ENCODE results near the gene SPEG. TPM values are rescaled to one million over a fixed set of nuclear protein-coding genes. Genes with fewer than 3 reads are reported as not detected.

The SPEG gene
- total and polyA plus RNA-seq, 2 experiments from 2014 or later: 12.6 to 32.4 TPM

DNA sequence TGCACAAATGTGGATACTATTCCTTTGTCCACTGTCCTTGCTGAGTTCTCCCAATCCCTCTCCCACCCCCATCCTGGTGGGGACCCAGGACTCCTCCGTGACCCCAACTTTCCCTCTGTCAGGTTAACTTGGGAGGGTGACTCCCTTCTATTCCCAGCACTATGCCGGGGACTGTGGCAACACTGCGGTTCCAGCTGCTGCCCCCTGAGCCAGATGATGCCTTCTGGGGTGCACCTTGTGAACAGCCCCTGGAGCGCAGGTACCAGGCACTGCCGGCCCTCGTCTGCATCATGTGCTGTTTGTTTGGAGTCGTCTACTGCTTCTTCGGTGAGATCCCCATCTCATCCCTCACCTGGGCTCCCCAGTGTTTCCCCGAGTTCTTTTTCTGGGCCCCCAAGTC lies 109.9 kb downstream of the SPEG start (continued):
- TF ChIP-seq, protein P1, sequence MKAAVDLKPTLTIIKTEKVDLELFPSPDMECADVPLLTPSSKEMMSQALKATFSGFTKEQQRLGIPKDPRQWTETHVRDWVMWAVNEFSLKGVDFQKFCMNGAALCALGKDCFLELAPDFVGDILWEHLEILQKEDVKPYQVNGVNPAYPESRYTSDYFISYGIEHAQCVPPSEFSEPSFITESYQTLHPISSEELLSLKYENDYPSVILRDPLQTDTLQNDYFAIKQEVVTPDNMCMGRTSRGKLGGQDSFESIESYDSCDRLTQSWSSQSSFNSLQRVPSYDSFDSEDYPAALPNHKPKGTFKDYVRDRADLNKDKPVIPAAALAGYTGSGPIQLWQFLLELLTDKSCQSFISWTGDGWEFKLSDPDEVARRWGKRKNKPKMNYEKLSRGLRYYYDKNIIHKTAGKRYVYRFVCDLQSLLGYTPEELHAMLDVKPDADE (IDR thresholded peaks at IDR 0.05): no peak
- TF ChIP-seq EZH2 (IDR thresholded peaks at IDR 0.05; ENCODE audit: low read depth, unreplicated experiment): no peak
- TF ChIP-seq, protein P2, sequence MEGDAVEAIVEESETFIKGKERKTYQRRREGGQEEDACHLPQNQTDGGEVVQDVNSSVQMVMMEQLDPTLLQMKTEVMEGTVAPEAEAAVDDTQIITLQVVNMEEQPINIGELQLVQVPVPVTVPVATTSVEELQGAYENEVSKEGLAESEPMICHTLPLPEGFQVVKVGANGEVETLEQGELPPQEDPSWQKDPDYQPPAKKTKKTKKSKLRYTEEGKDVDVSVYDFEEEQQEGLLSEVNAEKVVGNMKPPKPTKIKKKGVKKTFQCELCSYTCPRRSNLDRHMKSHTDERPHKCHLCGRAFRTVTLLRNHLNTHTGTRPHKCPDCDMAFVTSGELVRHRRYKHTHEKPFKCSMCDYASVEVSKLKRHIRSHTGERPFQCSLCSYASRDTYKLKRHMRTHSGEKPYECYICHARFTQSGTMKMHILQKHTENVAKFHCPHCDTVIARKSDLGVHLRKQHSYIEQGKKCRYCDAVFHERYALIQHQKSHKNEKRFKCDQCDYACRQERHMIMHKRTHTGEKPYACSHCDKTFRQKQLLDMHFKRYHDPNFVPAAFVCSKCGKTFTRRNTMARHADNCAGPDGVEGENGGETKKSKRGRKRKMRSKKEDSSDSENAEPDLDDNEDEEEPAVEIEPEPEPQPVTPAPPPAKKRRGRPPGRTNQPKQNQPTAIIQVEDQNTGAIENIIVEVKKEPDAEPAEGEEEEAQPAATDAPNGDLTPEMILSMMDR (conservative IDR thresholded peaks at IDR 0.05; ENCODE audit: low read depth in 2 of 2): no peak
- TF ChIP-seq ZNF331 (CRISPR knock-in tag; IDR thresholded peaks at IDR 0.05; ENCODE audit: low read depth): no peak
- no peak for TF ChIP-seq CREB1 (CRISPR knock-in tag; IDR thresholded peaks at IDR 0.05; ENCODE audit: low read depth)
- TF ChIP-seq STAT1 (IDR thresholded peaks at IDR 0.05; ENCODE audit: unreplicated experiment): no peak
- TF ChIP-seq, protein P3, sequence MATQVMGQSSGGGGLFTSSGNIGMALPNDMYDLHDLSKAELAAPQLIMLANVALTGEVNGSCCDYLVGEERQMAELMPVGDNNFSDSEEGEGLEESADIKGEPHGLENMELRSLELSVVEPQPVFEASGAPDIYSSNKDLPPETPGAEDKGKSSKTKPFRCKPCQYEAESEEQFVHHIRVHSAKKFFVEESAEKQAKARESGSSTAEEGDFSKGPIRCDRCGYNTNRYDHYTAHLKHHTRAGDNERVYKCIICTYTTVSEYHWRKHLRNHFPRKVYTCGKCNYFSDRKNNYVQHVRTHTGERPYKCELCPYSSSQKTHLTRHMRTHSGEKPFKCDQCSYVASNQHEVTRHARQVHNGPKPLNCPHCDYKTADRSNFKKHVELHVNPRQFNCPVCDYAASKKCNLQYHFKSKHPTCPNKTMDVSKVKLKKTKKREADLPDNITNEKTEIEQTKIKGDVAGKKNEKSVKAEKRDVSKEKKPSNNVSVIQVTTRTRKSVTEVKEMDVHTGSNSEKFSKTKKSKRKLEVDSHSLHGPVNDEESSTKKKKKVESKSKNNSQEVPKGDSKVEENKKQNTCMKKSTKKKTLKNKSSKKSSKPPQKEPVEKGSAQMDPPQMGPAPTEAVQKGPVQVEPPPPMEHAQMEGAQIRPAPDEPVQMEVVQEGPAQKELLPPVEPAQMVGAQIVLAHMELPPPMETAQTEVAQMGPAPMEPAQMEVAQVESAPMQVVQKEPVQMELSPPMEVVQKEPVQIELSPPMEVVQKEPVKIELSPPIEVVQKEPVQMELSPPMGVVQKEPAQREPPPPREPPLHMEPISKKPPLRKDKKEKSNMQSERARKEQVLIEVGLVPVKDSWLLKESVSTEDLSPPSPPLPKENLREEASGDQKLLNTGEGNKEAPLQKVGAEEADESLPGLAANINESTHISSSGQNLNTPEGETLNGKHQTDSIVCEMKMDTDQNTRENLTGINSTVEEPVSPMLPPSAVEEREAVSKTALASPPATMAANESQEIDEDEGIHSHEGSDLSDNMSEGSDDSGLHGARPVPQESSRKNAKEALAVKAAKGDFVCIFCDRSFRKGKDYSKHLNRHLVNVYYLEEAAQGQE (IDR thresholded peaks at IDR 0.05; ENCODE audit: unreplicated experiment): no peak
- no peak for TF ChIP-seq EZH2phosphoT487 (IDR thresholded peaks at IDR 0.05; ENCODE audit: unreplicated experiment)
- TF ChIP-seq ZNF114 (CRISPR knock-in tag; IDR thresholded peaks at IDR 0.05): no peak
- TF ChIP-seq NANOG (IDR thresholded peaks at IDR 0.05; ENCODE audit: borderline replicate concordance): no peak

DNA sequence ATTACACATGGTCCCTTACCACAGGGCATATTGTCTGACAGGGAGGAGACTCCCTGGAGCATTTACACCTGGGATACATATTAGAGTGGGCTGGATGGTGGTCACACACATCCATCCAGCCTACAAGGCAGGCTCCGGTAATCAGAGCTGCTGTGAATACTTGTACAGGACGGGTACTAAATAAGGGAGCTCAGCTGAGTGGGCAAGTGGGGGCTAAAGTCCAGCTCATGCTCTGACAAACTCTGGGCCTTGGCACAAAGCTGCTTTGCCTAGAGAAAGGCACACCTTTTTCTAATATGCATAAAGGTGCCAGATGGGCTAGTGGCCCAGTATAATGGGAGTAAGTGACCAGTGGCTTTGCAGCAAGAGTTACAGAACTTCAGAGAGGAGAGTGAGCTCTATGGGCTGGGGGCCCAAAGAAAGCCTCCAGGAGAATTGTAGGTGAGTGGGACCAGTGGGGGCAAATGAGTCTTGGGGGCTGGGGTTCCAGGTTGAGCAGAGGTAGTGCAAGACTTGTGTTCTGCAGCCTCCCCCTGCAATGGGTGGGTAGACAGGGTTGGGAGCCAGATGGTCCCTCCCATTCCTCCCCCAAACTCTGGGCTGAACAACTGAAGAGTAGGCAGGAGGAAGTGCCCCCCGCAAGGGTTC lies 110.8 kb downstream of the SPEG start:
- H3F3A ChIP-seq (replicated peaks; ENCODE audit: low read depth): peaks cover 12% of the 10 kb centered on the region
- peak overlapping the region; percentile 95; the same call in 1 of the 2 replicates for H3K4me2 ChIP-seq
- Mint-ChIP-seq H3K36me3 (ENCODE audit: low read depth) (peaks cover 32% of the 10 kb centered on the region), H3K27ac (no peak overlapping the region), H3K27me3 (ENCODE audit: insufficient read depth, low read depth, poor library complexity) (peaks cover 19% of the 10 kb centered on the region), H3K4me3 (peak overlapping the region; percentile 90; the same call in 2 of the 3 replicates), H3K4me1 (peaks cover 20% of the 10 kb centered on the region), H3K9me3 (no peaks in the 10 kb centered on the region; the same call in 2 of the 3 replicates)
- H3K27ac ChIP-seq (ENCODE audit: low read depth): no peak overlapping the region
- no peak overlapping the region for H2AFZ ChIP-seq
- H3K79me2 ChIP-seq (replicated peaks; ENCODE audit: insufficient read depth): peaks cover 14% of the 10 kb centered on the region
- peaks cover 9% of the 10 kb centered on the region for H3K4me1 ChIP-seq (ENCODE audit: insufficient read depth)
- no peak overlapping the region; the same call in 1 of the 2 replicates for H3K4me3 ChIP-seq
- TF ChIP-seq STAT1 (IDR thresholded peaks at IDR 0.05; ENCODE audit: unreplicated experiment): no peak
- no peak for TF ChIP-seq CREB1 (CRISPR knock-in tag; IDR thresholded peaks at IDR 0.05; ENCODE audit: low read depth)
- TF ChIP-seq EZH2 (IDR thresholded peaks at IDR 0.05; ENCODE audit: low read depth, unreplicated experiment): no peak
- TF ChIP-seq EZH2phosphoT487 (IDR thresholded peaks at IDR 0.05; ENCODE audit: unreplicated experiment): no peak
- no peak for TF ChIP-seq ZNF331 (CRISPR knock-in tag; IDR thresholded peaks at IDR 0.05; ENCODE audit: low read depth)
- TF ChIP-seq, protein P2 (conservative IDR thresholded peaks at IDR 0.05; ENCODE audit: low read depth in 2 of 2): no peak
- TF ChIP-seq, protein P3 (IDR thresholded peaks at IDR 0.05; ENCODE audit: unreplicated experiment): no peak
- no peak for TF ChIP-seq ZNF114 (CRISPR knock-in tag; IDR thresholded peaks at IDR 0.05)
- no peak for TF ChIP-seq POLR2AphosphoS5 (IDR thresholded peaks at IDR 0.05; ENCODE audit: low read depth)
- ATAC-seq (no peak), DNase-seq (ENCODE audit: low spot score) (no peak)
- peaks cover 18% of the 10 kb centered on the region for H4K20me1 ChIP-seq (replicated peaks; ENCODE audit: insufficient read depth)
- H3K36me3 ChIP-seq (ENCODE audit: insufficient read depth): peaks cover 9% of the 10 kb centered on the region
- H3K27me3 ChIP-seq (ENCODE audit: insufficient read depth): peaks cover 9% of the 10 kb centered on the region; the same call in 1 of the 2 replicates
- H3K9me2 ChIP-seq (ENCODE audit: insufficient read depth): no peaks in the 10 kb centered on the region

Measured in GM23338 (cell line).